Pancreas (tissue), 10 donors: ENCODE measurements around the gene TBC1D22B. TPM values are rescaled to one million over a fixed set of nuclear protein-coding genes. Genes with fewer than 3 reads are reported as not detected.
"Not testable (repeated sequence)": the region's sequence is repeated elsewhere in the genome, so short reads cannot be mapped to it uniquely, and the experiment has no call there.

Experiments
- ATAC-seq, 4 donors: fragments of 200-7000 bp; cut with Tn5 transposase; one replicate each; pipeline versions ENCODE4 v1.8.0 to v1.9.1; 2020; ENCODE audit warnings: mild to moderate bottlenecking in 4 of 4, moderate library complexity in 4 of 4
- DNase-seq, 6 donors: peaks; one replicate each; pipeline ENCODE4 v3.0.0-alpha.2; 2020
- FAIRE-seq: peaks from 2 replicates; lab custom pipeline; 2012; peaks lifted over from hg19 to GRCh38; lab: Jason Lieb, UNC
- H3K27ac ChIP-seq, 4 donors: fragments of 200-600 bp; sonication (generic); 1 replicate in 3 of 4; 2 replicates in 1 of 4; pipeline versions ENCODE4 v1.5.0 to v1.8.0; 2020
- H3K27me3 ChIP-seq, 4 donors: fragments of 200-600 bp; one replicate each; pipeline ENCODE4 v1.8.0; 2021
- H3K36me3 ChIP-seq, 3 donors: fragments of 200-600 bp; sonication (generic) in 1 of 3; one replicate each; pipeline versions ENCODE4 v1.5.0 to v1.8.0; 2020 to 2021
- H3K4me1 ChIP-seq, 3 donors: fragments of 200-600 bp; one replicate each; pipeline ENCODE4 v1.8.0; 2021
- H3K4me3 ChIP-seq, 4 donors: fragments of 200-600 bp; sonication (generic) in 2 of 4; one replicate each; pipeline versions ENCODE4 v1.5.0 to v1.8.0; 2020 to 2021
- H3K9me3 ChIP-seq, 4 donors: fragments of 200-600 bp; one replicate each; pipeline ENCODE4 v1.8.0; 2021
- WGBS, 2 donors: extraction: QIAGEN DNeasy Blood & Tissue Kit; methylation state at CpG; one replicate each; pipeline ENCODE4 v1.1.7; 2013; 5-methylcytosine and 5-hydroxymethylcytosine counted together
- intact Hi-C, 3 donors: fragments of 100-400 bp; cut with DNase I; formaldehyde crosslinking; loops; one replicate each; pipeline versions ENCODE4 v1.11.1 to v1.14.2; 2022
- polyA plus RNA-seq, 2 donors: library from polyadenylated mRNA; stranded (reverse); fragments of 200-250 nt; gene quantifications; one replicate each; pipeline ENCODE4 v1.2.3, GENCODE V29; 2013
- total RNA-seq, 6 donors: library from RNA; stranded (reverse); fragmentation: NEBNext Ultra II Directional in 4 of 6; extraction: Animal tissue kit (Norgen Biotek cat#: 25700) in 4 of 6; gene quantifications; one replicate each; pipeline versions ENCODE4 v1.2.1 to v1.2.4, GENCODE V29; 2021 to 2023
- TF ChIP-seq, protein P1 (sequence below), 4 donors: fragments of 200-600 bp; sonication (generic) in 3 of 4; IDR thresholded peaks; one replicate each; pipeline versions ENCODE4 v1.5.0 to v1.8.0; 2021; ENCODE audit warnings: antibody characterized with exemption in 4 of 4
- donor health status: healthy with polysubstance abuse.
- donor health status: DM: no; HTN: no; CAD: no; lungs with moderate emphysema.
- donor health status: DM: no; HTN: no; CAD: no.
- donor health status: control.
- donor health status: control.
- donor health status: Bipolar disorder and iron deficiency.
- donor health status: DM: yes; HTN: yes; CAD: no.
- donor health status: DM: no; HTN: no; CAD: no.
- donor health status: DM: no; HTN: no; CAD: no.
- donor health status: DM: yes; HTN: yes; CAD: no.

The TBC1D22B gene
- total and polyA plus RNA-seq, 8 donors = 4.3 to 9.0 (median 6.0) TPM

DNA sequence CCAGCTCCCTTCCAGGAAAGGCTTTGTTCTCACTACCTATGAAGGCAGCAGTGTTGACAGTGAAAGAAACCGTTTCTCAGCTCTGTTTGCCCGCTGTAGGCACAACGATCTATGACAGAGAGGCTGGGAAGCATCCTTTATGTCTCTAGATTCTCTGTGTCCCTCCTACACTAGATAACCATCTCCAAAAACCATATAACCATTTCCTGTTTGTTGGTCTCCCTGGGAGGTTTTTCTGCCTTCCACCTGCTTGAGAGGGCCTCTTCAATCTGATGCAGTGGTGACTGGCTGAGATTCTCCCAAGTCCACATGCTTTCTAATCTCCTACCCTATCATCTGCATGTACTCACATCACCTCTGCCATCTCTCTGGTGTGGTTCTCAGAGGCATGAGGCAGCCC, 32.4 kb downstream of the TBC1D22B start:
- Histone ChIP-seq H3K27me3 (no peaks in the 10 kb centered on the region), H3K4me1 (no peaks in the 10 kb centered on the region), H3K4me3 (no peak overlapping the region), H3K9me3 (no peaks in the 10 kb centered on the region), H3K36me3 (peaks cover 0 to 40% (median 9%) of the 10 kb centered on the region in 3 donors), H3K27ac (no peak overlapping the region)
- TF ChIP-seq, protein P1, sequence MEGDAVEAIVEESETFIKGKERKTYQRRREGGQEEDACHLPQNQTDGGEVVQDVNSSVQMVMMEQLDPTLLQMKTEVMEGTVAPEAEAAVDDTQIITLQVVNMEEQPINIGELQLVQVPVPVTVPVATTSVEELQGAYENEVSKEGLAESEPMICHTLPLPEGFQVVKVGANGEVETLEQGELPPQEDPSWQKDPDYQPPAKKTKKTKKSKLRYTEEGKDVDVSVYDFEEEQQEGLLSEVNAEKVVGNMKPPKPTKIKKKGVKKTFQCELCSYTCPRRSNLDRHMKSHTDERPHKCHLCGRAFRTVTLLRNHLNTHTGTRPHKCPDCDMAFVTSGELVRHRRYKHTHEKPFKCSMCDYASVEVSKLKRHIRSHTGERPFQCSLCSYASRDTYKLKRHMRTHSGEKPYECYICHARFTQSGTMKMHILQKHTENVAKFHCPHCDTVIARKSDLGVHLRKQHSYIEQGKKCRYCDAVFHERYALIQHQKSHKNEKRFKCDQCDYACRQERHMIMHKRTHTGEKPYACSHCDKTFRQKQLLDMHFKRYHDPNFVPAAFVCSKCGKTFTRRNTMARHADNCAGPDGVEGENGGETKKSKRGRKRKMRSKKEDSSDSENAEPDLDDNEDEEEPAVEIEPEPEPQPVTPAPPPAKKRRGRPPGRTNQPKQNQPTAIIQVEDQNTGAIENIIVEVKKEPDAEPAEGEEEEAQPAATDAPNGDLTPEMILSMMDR (IDR thresholded peaks at IDR 0.05) = no peak
- no peak for FAIRE-seq
- intact Hi-C loops = no loop called here
- DNase-seq = no peak
- no peak for ATAC-seq
- 88 to 96% methylated on average over 3 of the region's 3 CpGs for WGBS, 2 donors

DNA sequence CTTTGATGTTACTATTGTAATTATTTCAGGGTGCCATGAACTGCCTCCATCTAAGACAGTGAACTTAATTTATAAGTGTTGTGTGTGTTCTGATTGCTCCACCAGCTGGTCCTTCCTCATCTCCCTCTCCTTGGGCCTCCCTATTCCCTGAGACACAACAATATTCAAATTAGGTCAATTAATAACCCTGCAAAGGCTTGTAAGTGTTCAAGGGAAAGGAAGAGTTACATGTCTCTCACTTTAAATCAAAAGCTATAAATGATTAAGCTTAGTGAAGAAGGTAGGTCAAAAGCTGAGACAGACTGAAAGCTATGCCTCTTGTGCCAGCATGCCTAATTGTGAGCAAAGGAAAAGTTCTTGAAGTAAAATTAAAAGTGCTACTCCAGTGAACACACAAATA, 35.9 kb downstream of the TBC1D22B start:
- TF ChIP-seq, protein P1 (IDR thresholded peaks at IDR 0.05) = no peak
- Histone ChIP-seq H3K4me3 (no peak overlapping the region), H3K36me3 (peaks cover 0 to 32% (median 8%) of the 10 kb centered on the region in 3 donors), H3K27me3 (no peaks in the 10 kb centered on the region), H3K27ac (no peak overlapping the region), H3K4me1 (no peaks in the 10 kb centered on the region), H3K9me3 (no peaks in the 10 kb centered on the region)
- DNase-seq (no peak), ATAC-seq (no peak), FAIRE-seq (no peak)
- intact Hi-C loops = no loop called here

DNA sequence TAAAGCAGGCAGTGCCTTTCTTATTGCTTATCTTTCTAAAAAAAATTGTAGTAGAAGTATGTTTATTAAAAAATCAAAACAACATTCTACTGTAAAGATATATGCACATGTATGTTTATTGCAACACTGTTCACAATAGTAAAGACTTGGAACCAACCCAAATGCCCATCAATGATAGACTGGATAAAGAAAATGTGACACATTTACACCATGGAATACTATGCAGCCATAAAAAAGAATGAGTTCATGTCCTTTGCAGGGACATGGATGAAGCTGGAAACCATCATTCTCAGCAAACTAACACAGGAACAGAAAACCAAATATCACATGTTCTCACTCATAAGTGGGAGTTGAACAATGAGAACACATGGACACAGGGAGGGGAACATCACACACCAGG, 40.1 kb downstream of the TBC1D22B start:
- FAIRE-seq, ATAC-seq: not testable (repeated sequence)
- H3K36me3 ChIP-seq = peaks cover 0 to 24% (median 0%) of the 10 kb centered on the region in 3 donors

DNA sequence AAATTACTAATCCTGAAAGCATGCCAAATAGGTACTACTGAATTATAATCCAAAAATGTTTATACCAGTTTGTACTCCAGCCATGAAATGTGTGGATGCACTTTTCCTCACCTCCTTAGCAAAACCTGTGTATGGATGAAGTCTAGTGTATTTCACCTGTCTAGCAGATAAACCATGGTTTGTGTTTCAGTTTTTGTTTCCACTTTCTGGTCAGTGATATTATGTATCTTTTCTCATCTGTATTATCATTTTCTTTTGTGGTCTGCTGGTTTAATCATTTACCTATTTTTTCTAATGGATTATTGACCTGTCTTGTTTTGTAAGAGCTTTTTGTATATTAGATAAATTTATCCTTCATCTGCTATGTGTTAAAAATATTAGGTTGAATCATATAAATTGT, 41.4 kb downstream of the TBC1D22B start:
- H3K4me1 ChIP-seq = no peaks in the 10 kb centered on the region
- DNase-seq (no peak), ATAC-seq (no peak), FAIRE-seq (no peak)
- H3K9me3 ChIP-seq = no peaks in the 10 kb centered on the region
- intact Hi-C loops = no loop called here
- H3K36me3 ChIP-seq = peaks cover 0 to 18% (median 3%) of the 10 kb centered on the region in 3 donors
- no peaks in the 10 kb centered on the region for H3K27me3 ChIP-seq
- H3K4me3 ChIP-seq = no peak overlapping the region
- TF ChIP-seq, protein P1 (IDR thresholded peaks at IDR 0.05) = no peak
- no peak overlapping the region for H3K27ac ChIP-seq

More for the DNA sequence above, 40.1 kb downstream of the TBC1D22B start:
- DNase-seq, intact Hi-C loops, H3K9me3 ChIP-seq, H3K4me3 ChIP-seq, H3K27me3 ChIP-seq, H3K4me1 ChIP-seq, H3K27ac ChIP-seq: not testable (repeated sequence)

DNA sequence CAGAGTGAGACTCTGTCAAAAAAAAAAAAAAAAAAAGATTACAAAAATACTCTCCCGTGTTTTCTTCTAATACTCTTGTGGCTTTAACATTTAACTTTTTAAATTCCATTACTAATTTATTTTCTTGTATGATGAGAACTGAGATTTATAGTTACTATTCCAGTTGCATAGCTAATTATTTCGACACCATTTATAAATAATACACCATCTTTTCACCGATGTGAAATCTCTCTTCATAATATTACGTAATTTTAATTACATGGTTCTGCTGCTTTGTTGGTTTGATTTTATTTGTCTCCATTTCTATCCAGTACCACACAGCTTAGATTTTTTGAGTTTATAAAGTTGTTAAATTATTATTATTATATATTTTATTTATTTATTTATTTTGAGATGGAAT, 42.4 kb downstream of the TBC1D22B start:
- H3K27ac ChIP-seq = no peak overlapping the region
- FAIRE-seq = no peak
- intact Hi-C loops = no loop called here
- H3K4me3 ChIP-seq = no peak overlapping the region
- TF ChIP-seq, protein P1 (IDR thresholded peaks at IDR 0.05) = no peak
- WGBS, 2 donors = 87 to 89% methylated on average over 4 of the region's 4 CpGs
- no peaks in the 10 kb centered on the region for H3K9me3 ChIP-seq
- no peaks in the 10 kb centered on the region for H3K27me3 ChIP-seq
- no peak for ATAC-seq
- no peak for DNase-seq
- no peaks in the 10 kb centered on the region for H3K4me1 ChIP-seq
- H3K36me3 ChIP-seq = peaks cover 0 to 8% (median 3%) of the 10 kb centered on the region in 3 donors
